H1 (cell line): ENCODE results near the gene NEURL1. TPM values are rescaled to one million over a fixed set of nuclear protein-coding genes. Genes with fewer than 3 reads are reported as not detected.

ENCODE experiments used
- CTCF ChIA-PET: fragments of 300-600 bp; sonication (Branson Sonifier 250); formaldehyde crosslinking; loops from one replicate; lab custom pipeline; 2021; ENCODE audit not compliant: partially characterized antibody; lab: Charles Lee
- POLR2A ChIA-PET: fragments of 300-600 bp; sonication (Branson Sonifier 250); formaldehyde crosslinking; loops from one replicate; lab custom pipeline; 2021; ENCODE audit warnings: inconsistent platforms; ENCODE audit not compliant: partially characterized antibody; lab: Charles Lee
- DNase-seq, 2 experiments: peaks; one replicate each; pipeline versions ENCODE4 v3.0.0 to v3.0.0-alpha.2; 2010 to 2022; ENCODE audit warnings: low spot score in 2 of 2, low read depth in 1 of 2, mixed read lengths in 1 of 2
- FAIRE-seq: peaks from 2 replicates; lab custom pipeline; 2011; peaks lifted over from hg19 to GRCh38; lab: Jason Lieb, UNC
- H2AFZ ChIP-seq: 2 replicates; pipeline ENCODE4 v1.8.1; 2012; ENCODE audit warnings: low read length, inconsistent platforms
- H2AK5ac ChIP-seq: 2 replicates; pipeline ENCODE4 v1.6.1; 2013; ENCODE audit warnings: low read depth, low read length
- H2BK120ac ChIP-seq: replicated peaks from 2 replicates; pipeline ENCODE3; 2013; ENCODE audit warnings: low read depth, low read length, inconsistent platforms
- H2BK12ac ChIP-seq: 2 replicates; pipeline ENCODE4 v1.6.1; 2013; ENCODE audit warnings: low read depth, low read length
- H2BK15ac ChIP-seq: 2 replicates; pipeline ENCODE4 v1.6.1; 2013; ENCODE audit warnings: low read length
- H2BK20ac ChIP-seq: 2 replicates; pipeline ENCODE4 v1.6.1; 2013; ENCODE audit warnings: low read length
- H2BK5ac ChIP-seq: 2 replicates; pipeline ENCODE4 v1.6.1; 2013; ENCODE audit warnings: low read depth, low read length
- H3K14ac ChIP-seq: 2 replicates; pipeline ENCODE4 v1.6.1; 2013; ENCODE audit warnings: inconsistent platforms; ENCODE audit not compliant: insufficient read length
- H3K18ac ChIP-seq: 2 replicates; pipeline ENCODE4 v1.6.1; 2013; ENCODE audit warnings: low read length; ENCODE audit errors: extremely low read depth
- H3K23ac ChIP-seq: 2 replicates; pipeline ENCODE4 v1.6.1; 2013; ENCODE audit warnings: inconsistent platforms; ENCODE audit not compliant: insufficient read length
- H3K23me2 ChIP-seq: 2 replicates; pipeline ENCODE4 v1.6.1; 2013; ENCODE audit warnings: low read depth, low read length
- H3K27ac ChIP-seq: 2 replicates; pipeline ENCODE4 v1.6.1; 2011; ENCODE audit warnings: low read depth, low read length, inconsistent platforms
- H3K27me3 ChIP-seq, 4 experiments: replicated peaks in 1 of 4; 1 replicate in 1 of 4; 2 replicates in 3 of 4; pipeline versions ENCODE4 v1.6.1 to v1.8.1; 2011 to 2013; ENCODE audit warnings: low read length in 3 of 4, mild to moderate bottlenecking in 3 of 4, inconsistent platforms in 2 of 4, mixed read lengths in 2 of 4, moderate library complexity in 1 of 4; ENCODE audit not compliant: control insufficient read depth in 3 of 4, insufficient read depth in 3 of 4; ENCODE audit errors: extremely low read depth in 1 of 4
- H3K36me3 ChIP-seq, 4 experiments: 2 replicates each; pipeline versions ENCODE4 v1.6.1 to v1.8.1; 2011 to 2013; ENCODE audit warnings: mild to moderate bottlenecking in 4 of 4, low read length in 3 of 4, moderate library complexity in 2 of 4, control low read depth in 1 of 4, inconsistent platforms in 1 of 4; ENCODE audit not compliant: insufficient read depth in 4 of 4, control insufficient read depth in 2 of 4
- H3K4ac ChIP-seq: replicated peaks from 2 replicates; pipeline ENCODE3; 2013; ENCODE audit warnings: low read length, low read depth, mixed read lengths, inconsistent platforms; ENCODE audit not compliant: insufficient read length
- H3K4me1 ChIP-seq, 4 experiments: replicated peaks in 1 of 4; 1 replicate in 1 of 4; 2 replicates in 3 of 4; pipeline versions ENCODE4 v1.6.1 to v1.8.1; 2011 to 2013; ENCODE audit warnings: low read length in 3 of 4, inconsistent platforms in 2 of 4, mixed read lengths in 1 of 4; ENCODE audit not compliant: insufficient read depth in 4 of 4, control insufficient read depth in 3 of 4
- H3K4me2 ChIP-seq, 2 experiments: 2 replicates each; pipeline versions ENCODE4 v1.6.1 to v1.8.1; 2011 to 2013; ENCODE audit warnings: low read depth in 2 of 2, low read length in 2 of 2, control low read depth in 1 of 2, inconsistent platforms in 1 of 2, mild to moderate bottlenecking in 1 of 2; ENCODE audit not compliant: insufficient read depth in 1 of 2
- H3K4me3 ChIP-seq, 4 experiments: fragments of 200-600, 300-600 bp in 1 of 4; sonication (generic), shearing (Covaris generic), sonication (Bioruptor Twin) in 1 of 4; 2 replicates each; pipeline versions ENCODE4 v1.5.1 to v1.8.1; 2011 to 2016; ENCODE audit warnings: low read length in 4 of 4, low read depth in 3 of 4, control low read depth in 2 of 4, inconsistent platforms in 2 of 4, mild to moderate bottlenecking in 2 of 4, mixed read lengths in 1 of 4, moderate library complexity in 1 of 4; ENCODE audit not compliant: insufficient read depth in 2 of 4; ENCODE audit errors: extremely low read depth in 1 of 4
- H3K56ac ChIP-seq: replicated peaks from 2 replicates; pipeline ENCODE3; 2013; ENCODE audit warnings: low read depth, mild to moderate bottlenecking, mixed read lengths, low read length, inconsistent platforms; ENCODE audit not compliant: insufficient read length
- H3K79me1 ChIP-seq: 2 replicates; pipeline ENCODE4 v1.6.1; 2013; ENCODE audit warnings: low read depth, low read length, control low read depth
- H3K79me2 ChIP-seq, 2 experiments: 2 replicates each; pipeline versions ENCODE4 v1.6.1 to v1.8.1; 2012 to 2013; ENCODE audit warnings: low read length in 2 of 2, mild to moderate bottlenecking in 2 of 2, inconsistent platforms in 1 of 2; ENCODE audit not compliant: insufficient read depth in 2 of 2, control insufficient read depth in 1 of 2
- H3K9ac ChIP-seq, 4 experiments: replicated peaks in 1 of 4; 1 replicate in 1 of 4; 2 replicates in 3 of 4; pipeline versions ENCODE4 v1.6.1 to v1.8.1; 2011 to 2013; ENCODE audit warnings: low read depth in 3 of 4, low read length in 3 of 4, control low read depth in 2 of 4, mild to moderate bottlenecking in 2 of 4, moderate library complexity in 2 of 4, inconsistent platforms in 1 of 4; ENCODE audit errors: extremely low read depth in 1 of 4
- H3K9me3 ChIP-seq, 2 experiments: 2 replicates each; pipeline versions ENCODE4 v1.6.1 to v1.8.1; 2012 to 2013; ENCODE audit warnings: mild to moderate bottlenecking in 2 of 2, moderate library complexity in 2 of 2, control low read depth in 1 of 2, inconsistent platforms in 1 of 2, low read depth in 1 of 2, low read length in 1 of 2, mixed read lengths in 1 of 2; ENCODE audit not compliant: insufficient read depth in 2 of 2
- H4K20me1 ChIP-seq, 2 experiments: replicated peaks in 1 of 2; 2 replicates each; pipeline versions ENCODE3 to v1.8.1; 2011 to 2013; ENCODE audit warnings: inconsistent platforms in 2 of 2, low read length in 2 of 2, mild to moderate bottlenecking in 1 of 2; ENCODE audit not compliant: insufficient read depth in 2 of 2, control insufficient read depth in 1 of 2
- H4K5ac ChIP-seq: 2 replicates; pipeline ENCODE4 v1.6.1; 2013; ENCODE audit warnings: low read length, low read depth, mixed read lengths, inconsistent platforms; ENCODE audit not compliant: insufficient read length
- H4K8ac ChIP-seq: 2 replicates; pipeline ENCODE4 v1.8.0; 2013; ENCODE audit warnings: mild to moderate bottlenecking, moderate library complexity, low read length, inconsistent platforms; ENCODE audit not compliant: insufficient read depth; ENCODE audit errors: extremely low read depth
- H4K91ac ChIP-seq: replicated peaks from 2 replicates; pipeline ENCODE3; 2013; ENCODE audit warnings: low read length, mixed read lengths, inconsistent platforms; ENCODE audit not compliant: insufficient read length
- ATF3 ChIP-seq: IDR thresholded peaks from 2 replicates; pipeline ENCODE4 v1.6.1; 2011; ENCODE audit warnings: low read depth, mild to moderate bottlenecking, low read length; ENCODE audit not compliant: insufficient read depth
- BCL11A ChIP-seq, 2 experiments: IDR thresholded peaks; one replicate each; pipeline ENCODE4 v1.6.1; 2011; ENCODE audit warnings: low read depth in 2 of 2, low read length in 2 of 2, mild to moderate bottlenecking in 2 of 2
- CBX8 ChIP-seq: fragments of 300-800, 300-1000 bp; sonication (generic); IDR thresholded peaks from 2 replicates; pipeline ENCODE4 v1.7.1; 2016; ENCODE audit warnings: low read depth, low read length, borderline replicate concordance
- CTBP2 ChIP-seq: IDR thresholded peaks from 2 replicates; pipeline ENCODE4 v1.7.0; 2011; ENCODE audit warnings: borderline replicate concordance, mild to moderate bottlenecking, moderate library complexity, mixed read lengths, low read length; ENCODE audit not compliant: insufficient read depth, insufficient read length
- EP300 ChIP-seq, 2 experiments: IDR thresholded peaks; 1 replicate in 1 of 2; 2 replicates in 1 of 2; pipeline ENCODE4 v1.6.1; 2011 to 2012; ENCODE audit warnings: low read depth in 2 of 2, low read length in 2 of 2, mild to moderate bottlenecking in 2 of 2, borderline replicate concordance in 1 of 2, inconsistent platforms in 1 of 2, moderate library complexity in 1 of 2
- KDM5A ChIP-seq: fragments of 200-600 bp; IDR thresholded peaks from 2 replicates; pipeline ENCODE4 v1.7.1; 2012; ENCODE audit warnings: mild to moderate bottlenecking, low read length, inconsistent platforms, mixed read lengths
- RAD21 ChIP-seq, 2 experiments: IDR thresholded peaks in 1 of 2; conservative IDR thresholded peaks in 1 of 2; 2 replicates each; pipeline ENCODE4 v1.6.1; 2011; ENCODE audit warnings: low read depth in 2 of 2, low read length in 2 of 2, improper control_type of control experiment in 1 of 2, inconsistent platforms in 1 of 2, mild to moderate bottlenecking in 1 of 2, moderate library complexity in 1 of 2
- RFX5 ChIP-seq: IDR thresholded peaks from 2 replicates; pipeline ENCODE4 v1.6.1; 2011; ENCODE audit warnings: low read depth, low read length, improper control_type of control experiment, borderline replicate concordance
- SIN3A ChIP-seq, 2 experiments: IDR thresholded peaks in 1 of 2; conservative IDR thresholded peaks in 1 of 2; 2 replicates each; pipeline ENCODE4 v1.6.1; 2011 to 2012; ENCODE audit warnings: low read length in 2 of 2, improper control_type of control experiment in 1 of 2, low read depth in 1 of 2, mild to moderate bottlenecking in 1 of 2
- SIRT6 ChIP-seq: IDR thresholded peaks from one replicate; pipeline ENCODE4 v1.7.1; 2012; ENCODE audit warnings: low read length, inconsistent platforms
- SIX5 ChIP-seq: IDR thresholded peaks from 2 replicates; pipeline ENCODE4 v1.6.1; 2011; ENCODE audit warnings: mild to moderate bottlenecking, low read depth, low read length
- SUZ12 ChIP-seq: fragments of 200-600 bp; sonication (generic); IDR thresholded peaks from 2 replicates; pipeline ENCODE4 v1.6.1; 2012; ENCODE audit warnings: mild to moderate bottlenecking, inconsistent platforms, low read length, moderate library complexity, mixed read lengths
- TAF1 ChIP-seq: IDR thresholded peaks from 2 replicates; pipeline ENCODE4 v1.6.1; 2011; ENCODE audit warnings: mild to moderate bottlenecking, low read depth, low read length
- WGBS, 2 experiments: shearing (Covaris generic) in 1 of 2; methylation state at CpG; one replicate each; pipeline versions ENCODE4 v1.1.6 to v1.1.7; 2013 to 2015; ENCODE audit warnings: low lambda C conversion rate in 2 of 2, mixed read lengths in 2 of 2, inconsistent platforms in 1 of 2, low coverage in 1 of 2, missing lambda C conversion rate in 1 of 2; ENCODE audit not compliant: insufficient replicate concordance in 2 of 2, insufficient coverage in 1 of 2, insufficient read length in 1 of 2; ENCODE audit errors: extremely low coverage in 1 of 2, missing lambda C conversion rate in 1 of 2; 5-methylcytosine and 5-hydroxymethylcytosine counted together
- polyA plus RNA-seq, 7 experiments: library from polyadenylated mRNA; depleted of rRNA in 3 of 7; stranded (reverse) in 5 of 7; unstranded in 2 of 7; fragments of >200 nt in 5 of 7; fragments of 200-250 nt in 2 of 7; gene quantifications; 1 replicate in 5 of 7; 2 replicates in 1 of 7; 4 replicates in 1 of 7; pipeline versions ENCODE4 v1.2.1 to v1.2.3, GENCODE V29; 2011 to 2013; ENCODE audit warnings: missing spikeins in 2 of 7, mixed read lengths in 2 of 7
- total RNA-seq: library from RNA; stranded (reverse); fragmentation: NEBNext Ultra II Directional; extraction: Animal tissue kit (Norgen Biotek cat#: 25700); gene quantifications from 2 replicates; pipeline ENCODE4 v1.2.1, GENCODE V29; 2021

NEURL1 gene
- total and polyA plus RNA-seq, 2 of the 8 experiments (the other 6 are each of a cell fraction or from before 2014, with no cell fraction given), result 0.54 to 0.58 TPM

- Histone ChIP-seq H3K36me3 (no peaks in the 10 kb centered on the region), H3K4me2 (no peak overlapping the region), H3K79me2 (no peaks in the 10 kb centered on the region), H4K91ac (no peak overlapping the region), H3K23ac (no peak overlapping the region), H3K18ac (no peak overlapping the region), H2AK5ac (no peak overlapping the region), H2BK12ac (no peak overlapping the region), H2BK5ac (no peak overlapping the region), H3K23me2 (peaks cover 4% of the 10 kb centered on the region; the same call in 1 of the 2 replicates), H3K27me3 (no peaks in the 10 kb centered on the region; a peak in 2 of 7 replicates), H3K56ac (peak overlapping the region; percentile 62), H4K5ac (no peak overlapping the region), H3K4ac (no peak overlapping the region), H2BK15ac (no peak overlapping the region), H4K20me1 (no peaks in the 10 kb centered on the region), H2BK20ac (no peak overlapping the region), H2AFZ (no peak overlapping the region), H3K4me1 (peaks cover 0 to 16% (median 11%) of the 10 kb centered on the region in 4 experiments; a peak in 6 of 7 replicates), H2BK120ac (no peak overlapping the region), H3K9ac (no peak overlapping the region), H3K9me3 (no peaks in the 10 kb centered on the region), H4K8ac (no peak overlapping the region), H3K4me3 (no peak overlapping the region), H3K14ac (no peak overlapping the region), H3K27ac (no peak overlapping the region), H3K79me1 (no peaks in the 10 kb centered on the region)
- ChIA-PET CTCF (interaction anchor here (2.5 to 9.0 kb wide), 7 partner anchors 12 to 90 kb away, joined by 6 to 71 read pairs (median 30); partner anchors contain the start of genes CALHM1 and NEURL1), POLR2A (interaction anchor here (0.6 to 1.8 kb wide), 2 partner anchors 22 to 62 kb away, joined by 4 read pairs; partner anchors contain the start of gene CALHM2)
- WGBS, 2 experiments, result 76 to 100% methylated on average over 3 of the region's 3 CpGs
- DNase-seq, result no peak
- FAIRE-seq, result no peak
- TF ChIP-seq SIN3A (conservative IDR thresholded peaks at IDR 0.05 in 1 of 2, IDR thresholded peaks at IDR 0.05 in 1 of 2; ENCODE audit: low read depth in 1 of 2, low read length in 2 of 2) (no peak), TAF1 (no peak), SUZ12 (no peak), SIX5 (no peak), KDM5A (no peak), SIRT6 (no peak), RAD21 (IDR thresholded peaks at IDR 0.05 in 1 of 2, conservative IDR thresholded peaks at IDR 0.05 in 1 of 2; ENCODE audit: low read depth in 2 of 2, low read length in 2 of 2) (no peak), ATF3 (no peak), EP300 (IDR thresholded peaks at IDR 0.05; ENCODE audit: borderline replicate concordance in 1 of 2, low read depth in 2 of 2, low read length in 2 of 2) (no peak), CBX8 (no peak), CTBP2 (no peak), BCL11A (IDR thresholded peaks at IDR 0.05; ENCODE audit: low read depth in 2 of 2, low read length in 2 of 2) (no peak), RFX5 (no peak)
These were observed 19.4 kb upstream of the NEURL1 start for GRCh38 chr10:103474077-103474476.
